Body of pancreas (tissue), 4 donors: ENCODE results near the gene ZBTB12. TPM values are rescaled to one million over a fixed set of nuclear protein-coding genes. Genes with fewer than 3 reads are reported as not detected.

Source experiments
- ATAC-seq: fragments of 150-250 bp; one replicate; pipeline ENCODE4 v1.9.1; 2016
- DNase-seq, 4 donors: peaks; one replicate each; pipeline ENCODE4 v3.0.0-alpha.2; 2019
- H3K27ac ChIP-seq, 4 donors: fragments of 200-600 bp; sonication (generic); 1 replicate in 3 of 4; 2 replicates in 1 of 4; pipeline versions ENCODE4 v1.5.1 to v1.6.1; 2016 to 2019; ENCODE audit warnings: mild to moderate bottlenecking in 1 of 4, mixed read lengths in 1 of 4, moderate library complexity in 1 of 4
- H3K27me3 ChIP-seq, 2 donors: fragments of 200-600 bp; sonication (generic); one replicate each; pipeline ENCODE4 v1.6.0; 2016; ENCODE audit warnings: mild to moderate bottlenecking in 1 of 2
- H3K36me3 ChIP-seq, 2 donors: fragments of 200-600 bp; sonication (generic); replicated peaks in 1 of 2; 2 replicates each; pipeline ENCODE4 v1.5.1; 2016; ENCODE audit warnings: low read depth in 2 of 2; ENCODE audit not compliant: insufficient read depth in 1 of 2
- H3K4me1 ChIP-seq: fragments of 200-600 bp; sonication (generic); one replicate; pipeline ENCODE4 v1.6.0; 2016
- H3K4me3 ChIP-seq, 2 donors: fragments of 200-600 bp; sonication (generic); 1 replicate in 1 of 2; 2 replicates in 1 of 2; pipeline ENCODE4 v1.5.1; 2016 to 2019
- H3K9me3 ChIP-seq, 3 donors: fragments of 200-600 bp; sonication (generic); 1 replicate in 2 of 3; 2 replicates in 1 of 3; pipeline ENCODE4 v1.5.1; 2016
- CTCF ChIP-seq, 7 experiments: fragments of 450-650 bp in 4 of 7; fragments of 200-600 bp in 3 of 7; sonication (generic) in 3 of 7; IDR thresholded peaks; one replicate each; pipeline ENCODE4 v1.5.1; 2016 to 2019; ENCODE audit warnings: antibody characterized with exemption in 7 of 7
- POLR2A ChIP-seq, 3 donors: fragments of 450-650 bp; IDR thresholded peaks; one replicate each; pipeline ENCODE4 v1.6.1; 2016; ENCODE audit warnings: antibody characterized with exemption in 3 of 3, mild to moderate bottlenecking in 2 of 3
- WGBS, 2 donors: methylation state at CpG; one replicate each; pipeline ENCODE4 v1.1.5; 2017; 5-methylcytosine and 5-hydroxymethylcytosine counted together
- intact Hi-C: fragments of 100-400 bp; cut with DNase I; formaldehyde crosslinking; loops from one replicate; pipeline ENCODE4 v1.15.1; 2023
- total RNA-seq, 2 donors: library from RNA; depleted of rRNA; stranded (reverse); fragments of >200 nt; gene quantifications; one replicate each; pipeline ENCODE4 v1.1.0, GENCODE V29; 2016

ZBTB12 gene
- total RNA-seq = 1 to 10 TPM in 1 of 2 donors, not detected in 1; 2.1 TPM

- WGBS, 2 donors = 0% methylated on average over 10 to 52 of the region's 77 CpGs
- Histone ChIP-seq H3K4me1 (peaks cover 33% of the 10 kb centered on the region), H3K9me3 (no peaks in the 10 kb centered on the region), H3K27me3 (no peaks in the 10 kb centered on the region), H3K27ac (peak within 1 kb of the TSS; percentile 65 to 85 (median 82)), H3K4me3 (peak within 1 kb of the TSS; percentile 22 to 25), H3K36me3 (no peaks in the 10 kb centered on the region)
- DNase-seq (peak; percentile 89 to 95 (median 94)), ATAC-seq (peak; percentile 79)
- intact Hi-C loops = no loop called here
- peak; percentile 41 to 69 (median 66) for TF ChIP-seq POLR2A (IDR thresholded peaks at IDR 0.05)
- no peak for TF ChIP-seq CTCF (IDR thresholded peaks at IDR 0.05)
These were observed at the start of gene ZBTB12 for GRCh38 chr6:31901953-31902643. Gene ZBTB12 (minus strand): TSS chr6:31902086. CDS start chr6:31901305, 781 bp downstream.

GRCh38 chr6:31949926-31950548 lies 48.2 kb upstream of the ZBTB12 start:
- intact Hi-C loops = loop anchor here (5.0 kb wide), 1 partner anchor 268 kb away; the partner anchor contains the start of gene LY6G5C
- Histone ChIP-seq H3K9me3 (no peaks in the 10 kb centered on the region), H3K4me1 (peaks cover 11% of the 10 kb centered on the region), H3K36me3 (peaks cover 8 to 17% of the 10 kb centered on the region in 2 donors), H3K4me3 (no peak overlapping the region), H3K27me3 (no peaks in the 10 kb centered on the region), H3K27ac (no peak overlapping the region)
- ATAC-seq (no peak), DNase-seq (no peak)
- TF ChIP-seq POLR2A (IDR thresholded peaks at IDR 0.05) (no peak), CTCF (IDR thresholded peaks at IDR 0.05) (no peak)
- WGBS, 2 donors = 77 to 83% methylated on average over 7 of the region's 7 CpGs

GRCh38 chr6:31948753-31949413 lies 47.0 kb upstream of the ZBTB12 start:
- DNase-seq (no peak), ATAC-seq (no peak)
- no peak for TF ChIP-seq CTCF (IDR thresholded peaks at IDR 0.05)
- Histone ChIP-seq H3K27me3 (no peaks in the 10 kb centered on the region), H3K4me3 (no peak overlapping the region), H3K9me3 (no peaks in the 10 kb centered on the region), H3K27ac (no peak overlapping the region), H3K4me1 (peaks cover 16% of the 10 kb centered on the region), H3K36me3 (peaks cover under 1 to 8% of the 10 kb centered on the region in 2 donors)
- intact Hi-C loops = no loop called here
- WGBS, 2 donors = 83 to 86% methylated on average over 5 to 6 of the region's 6 CpGs

GRCh38 chr6:31948306-31948705 lies 46.4 kb upstream of the ZBTB12 start:
- H3K4me3 ChIP-seq = no peak overlapping the region
- intact Hi-C loops = no loop called here
- H3K4me1 ChIP-seq = peaks cover 16% of the 10 kb centered on the region
- DNase-seq = no peak
- H3K27me3 ChIP-seq = no peaks in the 10 kb centered on the region
- peaks cover 0 to 3% of the 10 kb centered on the region in 2 donors for H3K36me3 ChIP-seq
- no peak overlapping the region for H3K27ac ChIP-seq
- no peak for TF ChIP-seq CTCF (IDR thresholded peaks at IDR 0.05)
- no peak for TF ChIP-seq POLR2A (IDR thresholded peaks at IDR 0.05)
- ATAC-seq = no peak
- WGBS, 2 donors = 48 to 50% methylated on average over 5 of the region's 5 CpGs
- H3K9me3 ChIP-seq = no peaks in the 10 kb centered on the region
